HT-29 (cell line): Measurements from ENCODE around the gene ACVR1. TPM values are rescaled to one million over a fixed set of nuclear protein-coding genes. Genes with fewer than 3 reads are reported as not detected.

Source experiments
- DNase-seq: peaks from one replicate; pipeline ENCODE4 v3.0.0-alpha.2; 2015; ENCODE audit warnings: low spot score
- total RNA-seq: library from RNA; depleted of rRNA; stranded (reverse); fragments of >200 nt; shearing (Covaris generic); gene quantifications from 2 replicates; pipeline ENCODE4 v1.2.3, GENCODE V29; 2014

The ACVR1 gene
- total RNA-seq, 1 experiment from 2014 or later = 6.6 TPM

DNA sequence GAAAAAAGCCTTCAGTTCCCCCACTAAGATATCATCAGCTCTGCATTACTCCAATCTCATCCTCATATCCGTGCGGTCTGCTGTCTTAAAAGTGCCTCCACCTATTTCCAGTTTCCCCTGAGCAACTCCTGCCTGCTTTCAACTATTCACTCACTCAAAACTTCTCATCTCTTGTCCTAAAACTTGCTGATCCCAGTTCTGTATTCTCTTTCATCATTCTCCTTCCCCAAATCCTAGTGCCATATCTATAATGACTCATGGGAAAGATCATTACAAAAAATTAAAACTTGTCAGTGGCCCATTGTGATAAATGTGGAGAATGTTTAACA lies 20.0 kb downstream of the ACVR1 start:
- DNase-seq = no peak

DNA sequence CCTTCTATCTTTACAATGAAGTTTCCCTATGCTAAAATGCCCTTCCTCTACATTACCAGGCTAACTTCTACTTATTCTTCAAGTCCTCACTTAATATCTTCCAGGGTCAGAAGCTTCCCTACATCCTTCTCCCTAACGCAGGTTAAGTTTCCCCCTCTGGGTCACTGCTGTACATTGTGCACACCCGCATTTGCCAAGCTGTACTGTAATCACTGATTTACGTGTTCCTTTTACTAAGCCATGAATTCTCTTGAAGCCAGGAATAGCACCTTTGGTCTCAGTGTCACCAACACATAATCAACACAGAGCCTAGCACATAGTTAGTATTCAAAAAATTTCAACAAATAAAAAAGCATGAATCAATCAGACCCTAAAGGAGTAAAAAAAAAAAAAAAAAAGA lies 22.3 kb downstream of the ACVR1 start:
- no peak for DNase-seq

DNA sequence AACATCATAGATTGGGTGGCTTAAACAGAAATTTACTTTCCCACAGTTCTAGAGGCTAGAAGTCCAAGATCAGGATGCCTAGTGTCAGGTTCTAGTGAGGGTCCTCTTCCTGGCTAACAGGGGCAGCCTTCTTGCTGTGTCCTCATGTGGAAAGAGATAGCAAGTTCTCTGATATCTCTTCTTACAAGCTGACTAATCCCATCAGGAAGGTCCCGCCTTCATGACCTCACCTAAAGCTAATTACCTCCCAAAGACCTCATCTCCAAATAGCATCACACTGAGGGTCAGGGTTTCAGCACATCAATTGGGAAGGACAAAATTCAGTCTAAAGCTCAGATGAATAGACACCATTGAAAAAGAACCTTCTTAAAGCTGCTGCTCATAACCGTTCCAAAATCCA lies 22.9 kb downstream of the ACVR1 start:
- no peak for DNase-seq

DNA sequence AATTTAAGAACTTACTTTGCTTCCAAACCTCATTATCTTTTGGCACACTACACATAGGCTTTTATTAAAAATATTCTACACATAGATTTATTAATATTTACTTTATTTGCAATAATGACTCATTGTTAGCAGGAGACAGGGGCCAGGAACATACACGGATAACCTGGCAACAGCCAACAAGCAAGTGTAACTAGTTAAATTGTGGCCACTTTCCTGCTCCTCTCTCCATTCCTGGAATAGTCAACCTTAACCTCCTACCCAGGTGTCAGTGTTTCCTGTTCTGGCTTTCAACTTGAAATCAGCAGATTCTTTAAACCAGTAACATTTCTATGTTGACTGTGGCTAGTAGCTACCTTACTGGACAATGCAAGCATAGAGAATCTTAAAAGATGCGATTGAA lies 26.5 kb downstream of the ACVR1 start:
- peak; percentile 78 for DNase-seq

DNA sequence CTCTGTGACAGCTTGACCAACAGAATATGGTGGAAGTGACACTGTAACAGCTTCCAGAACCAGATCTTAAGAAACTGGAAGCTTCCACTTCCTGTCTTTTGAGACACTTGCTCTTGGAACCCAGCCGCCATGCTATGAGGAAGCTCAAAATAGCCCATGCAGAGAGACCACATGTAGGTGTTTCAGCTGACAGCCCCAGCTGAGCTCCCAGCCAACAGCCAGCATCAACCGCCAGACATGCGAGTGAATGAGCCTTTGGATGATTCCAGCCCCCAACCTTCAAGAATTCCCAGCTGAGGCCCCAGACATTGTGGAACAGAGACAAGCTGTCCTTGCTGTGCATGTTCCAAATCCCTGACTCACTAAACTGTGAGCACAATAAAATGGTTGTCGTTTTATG lies 27.9 kb downstream of the ACVR1 start:
- DNase-seq = no peak

DNA sequence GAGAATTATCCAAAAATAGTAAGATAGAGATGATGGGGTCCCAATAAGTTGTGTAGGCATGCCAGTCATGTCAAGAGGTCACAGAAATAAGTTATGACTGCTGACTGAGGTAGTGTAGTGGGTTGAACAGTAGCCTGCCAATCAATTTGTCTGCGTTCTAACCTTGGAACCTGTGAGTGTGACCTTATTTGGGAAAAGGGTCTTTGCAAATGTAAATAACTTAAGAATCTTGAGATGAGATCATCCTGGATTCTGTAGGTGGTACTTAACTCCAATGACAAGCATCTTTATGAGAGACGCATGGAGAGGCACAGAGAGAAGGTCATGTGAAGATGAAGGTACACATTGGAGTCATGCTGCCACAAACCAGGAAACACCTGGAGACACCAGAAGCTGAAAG lies 31.0 kb downstream of the ACVR1 start:
- DNase-seq = no peak

DNA sequence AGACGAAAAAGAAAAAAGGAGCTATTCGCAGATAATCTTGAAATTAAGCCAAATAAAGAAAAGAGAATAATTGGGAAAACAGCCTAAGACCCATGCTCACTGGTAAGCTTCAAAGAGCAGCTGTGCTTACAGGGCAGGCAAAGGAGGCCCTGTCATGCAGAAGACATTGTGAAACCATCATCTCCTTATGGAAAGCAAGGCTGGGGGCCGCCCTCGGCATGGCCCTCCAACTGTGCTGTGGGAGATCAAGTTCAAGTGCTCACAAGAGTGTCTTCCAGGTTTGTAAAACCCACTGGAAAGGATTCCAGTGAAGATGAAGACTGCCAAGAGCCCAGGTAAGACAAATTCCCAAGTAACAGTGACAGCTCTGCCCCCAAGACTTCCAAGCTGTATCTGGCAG lies 32.2 kb downstream of the ACVR1 start:
- no peak for DNase-seq

DNA sequence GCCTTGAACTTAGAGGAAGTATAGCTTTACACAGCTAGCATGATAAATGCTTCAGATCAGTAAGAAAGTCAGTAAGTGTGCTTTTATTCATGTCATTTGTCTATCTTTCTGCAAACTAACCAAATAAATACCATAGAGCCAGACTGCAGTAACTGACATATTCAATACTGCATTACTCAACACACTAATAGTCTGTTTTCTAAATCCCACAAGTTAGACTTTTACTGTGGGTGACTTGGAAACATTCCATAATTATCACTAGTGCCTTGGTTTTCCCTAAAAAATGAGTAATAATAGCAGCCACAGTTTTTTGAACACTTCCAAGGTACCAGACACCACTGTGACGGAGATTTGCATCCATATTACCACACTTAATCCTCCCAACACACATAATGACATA lies 33.0 kb downstream of the ACVR1 start:
- no peak for DNase-seq

DNA sequence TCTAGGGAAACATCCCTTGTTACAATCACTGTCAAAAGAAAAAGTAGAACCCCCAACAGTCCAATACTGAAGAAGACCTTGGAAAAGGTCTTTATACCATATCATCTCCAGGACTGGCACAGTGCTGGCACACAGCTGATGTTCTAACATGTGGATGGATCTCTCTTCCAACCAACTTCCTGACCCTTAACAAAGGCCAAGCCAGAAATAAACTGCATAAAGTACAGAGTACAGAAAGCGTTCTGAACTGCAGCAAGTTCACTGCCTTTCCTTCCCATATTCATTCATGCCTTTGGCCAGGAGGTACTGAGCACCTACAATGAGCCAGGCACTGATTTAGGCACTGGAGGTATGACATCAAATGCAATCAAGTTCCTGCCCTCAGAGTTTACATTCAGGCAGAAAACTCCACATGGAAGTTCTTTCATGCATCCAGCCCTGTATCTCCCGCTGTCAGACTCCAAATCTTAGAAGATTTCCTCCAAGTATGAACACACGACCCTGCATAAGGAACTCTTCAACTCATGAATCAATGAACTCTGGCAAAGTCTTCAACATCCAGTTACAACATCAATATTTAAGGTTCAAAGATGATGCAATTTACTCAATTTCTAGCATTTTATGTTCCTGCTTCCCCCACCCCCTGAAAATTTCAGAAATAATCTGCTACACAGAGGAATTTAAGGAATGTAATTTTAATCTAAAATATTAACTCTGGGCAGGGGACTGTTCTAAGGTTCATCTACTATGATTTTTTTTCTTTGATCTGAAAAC lies 33.8 kb downstream of the ACVR1 start:
- DNase-seq = no peak

DNA sequence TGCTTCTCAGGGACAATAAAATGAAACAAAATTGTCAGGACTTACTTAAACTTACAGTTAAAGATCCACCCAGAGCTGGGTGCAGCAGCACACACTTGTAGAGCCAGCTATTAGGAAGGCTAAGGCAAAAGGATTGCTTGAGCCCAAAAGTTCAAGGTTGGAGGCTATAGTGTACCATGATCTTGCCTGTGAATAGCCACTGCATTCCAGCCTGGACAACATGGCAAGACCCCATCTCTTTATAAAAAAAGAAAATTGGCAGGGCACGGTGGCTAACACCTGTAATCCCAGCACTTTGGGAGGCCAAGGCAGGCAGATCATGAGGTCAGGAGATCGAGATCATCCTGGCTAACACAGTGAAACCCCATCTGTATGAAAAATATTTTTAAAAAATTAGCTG lies 34.6 kb downstream of the ACVR1 start:
- DNase-seq = no peak

DNA sequence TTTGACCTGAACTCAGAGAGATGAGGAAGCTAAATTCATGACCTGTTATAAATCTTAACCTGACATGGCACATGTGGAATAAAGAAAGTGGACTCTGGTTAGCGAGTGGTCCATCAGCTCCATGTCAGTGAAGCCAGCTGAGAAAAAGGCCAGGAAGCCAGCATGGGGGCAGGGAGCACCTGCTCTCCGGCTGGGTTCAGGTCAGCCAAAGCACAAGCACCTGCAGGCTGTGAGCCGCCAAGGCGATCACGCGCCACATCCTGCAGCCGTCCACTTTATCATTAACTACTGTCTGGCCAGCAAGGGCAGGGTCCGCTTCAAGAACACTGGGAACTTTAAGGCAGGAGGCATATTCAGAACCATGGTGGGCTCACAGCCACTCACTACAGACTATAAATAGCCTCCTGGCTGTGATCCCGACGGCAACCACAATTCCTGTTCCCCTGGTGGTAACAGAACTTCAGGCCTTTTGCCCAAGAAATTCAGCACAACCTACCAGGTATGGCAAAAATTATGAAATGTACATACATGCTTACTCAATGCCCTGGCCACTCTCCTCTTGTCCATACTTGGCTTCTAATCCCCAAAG lies 35.5 kb downstream of the ACVR1 start:
- no peak for DNase-seq

DNA sequence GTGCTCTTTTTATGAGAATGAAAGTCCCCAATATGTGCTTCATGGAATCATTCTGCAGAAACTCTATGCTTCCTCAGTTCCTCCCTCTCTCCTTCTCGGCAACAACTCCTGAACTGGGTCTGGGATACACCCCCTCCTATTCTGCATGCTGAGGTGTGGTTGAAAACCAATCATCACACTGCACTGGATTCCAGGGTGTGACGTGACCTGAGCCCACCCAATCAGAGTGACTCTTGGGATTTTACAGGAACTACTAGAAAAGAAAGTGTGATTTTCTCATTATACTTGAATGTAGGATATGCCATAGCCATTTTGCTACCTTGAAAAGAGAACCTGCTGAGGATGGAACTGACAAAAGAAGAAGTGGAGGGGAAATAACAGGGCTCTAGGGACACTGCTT lies 36.3 kb downstream of the ACVR1 start:
- no peak for DNase-seq

DNA sequence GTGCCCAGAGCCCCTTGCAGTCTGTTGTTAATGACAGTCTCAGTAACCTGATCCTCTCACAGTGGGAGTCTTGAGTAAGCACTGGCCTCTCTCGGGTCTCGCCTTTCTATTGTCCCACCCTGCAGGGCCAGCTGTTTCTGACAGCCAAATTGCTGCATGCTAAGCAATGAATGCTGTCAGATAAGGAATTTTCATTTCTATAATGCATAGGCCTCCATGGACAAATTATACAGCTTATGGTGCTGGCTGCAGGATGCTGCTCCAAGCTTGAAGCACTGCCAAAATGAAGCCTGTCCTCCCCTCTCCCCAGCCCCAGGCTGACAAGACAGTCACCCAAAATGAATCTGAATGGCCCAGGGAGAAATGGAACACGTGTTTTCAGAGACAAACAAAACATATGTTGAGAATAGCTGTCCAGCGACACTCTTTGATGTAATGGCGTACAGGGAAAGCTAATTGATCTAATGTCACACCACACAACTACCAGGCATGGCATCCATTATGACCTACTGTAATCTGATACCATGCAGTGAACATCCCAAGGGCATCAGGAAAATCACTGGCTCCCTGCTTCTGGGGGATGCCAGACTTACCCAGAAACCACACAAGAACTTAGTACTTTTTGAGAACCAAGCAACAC lies 36.8 kb downstream of the ACVR1 start:
- no peak for DNase-seq

DNA sequence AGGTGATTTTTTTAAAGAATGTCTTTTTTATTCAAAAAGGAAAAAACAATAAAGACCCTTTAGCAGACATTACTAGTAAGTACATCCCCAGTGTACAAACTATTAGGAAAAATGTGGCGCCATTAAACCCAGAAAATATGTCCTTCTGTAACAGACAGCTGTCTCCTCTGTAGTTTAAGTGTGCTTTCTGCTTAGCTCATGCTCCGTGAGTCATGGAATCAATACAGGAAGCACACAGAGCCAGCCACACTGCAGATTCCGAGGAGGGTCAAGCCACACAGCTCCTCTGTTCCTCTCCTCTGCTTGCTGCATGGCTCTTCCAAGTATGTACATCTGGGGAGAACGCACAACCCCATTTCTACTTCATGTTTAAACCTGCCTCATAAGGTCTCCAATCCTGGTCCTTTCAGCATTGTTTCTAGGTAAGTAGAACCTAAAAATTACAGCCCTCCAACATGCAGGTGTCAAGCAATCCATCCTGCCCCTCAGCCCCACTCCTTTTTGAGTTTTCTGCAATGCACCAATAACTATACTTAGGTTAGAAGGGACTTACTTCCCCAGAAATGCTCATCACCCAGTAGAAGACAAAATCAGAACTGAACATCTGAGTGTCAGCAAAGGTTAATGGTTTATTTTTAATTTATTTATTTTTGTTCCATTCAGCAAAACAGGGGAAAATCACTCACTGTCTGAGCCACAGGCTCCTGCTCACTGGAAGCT lies 37.5 kb downstream of the ACVR1 start:
- peak; percentile 77 for DNase-seq

DNA sequence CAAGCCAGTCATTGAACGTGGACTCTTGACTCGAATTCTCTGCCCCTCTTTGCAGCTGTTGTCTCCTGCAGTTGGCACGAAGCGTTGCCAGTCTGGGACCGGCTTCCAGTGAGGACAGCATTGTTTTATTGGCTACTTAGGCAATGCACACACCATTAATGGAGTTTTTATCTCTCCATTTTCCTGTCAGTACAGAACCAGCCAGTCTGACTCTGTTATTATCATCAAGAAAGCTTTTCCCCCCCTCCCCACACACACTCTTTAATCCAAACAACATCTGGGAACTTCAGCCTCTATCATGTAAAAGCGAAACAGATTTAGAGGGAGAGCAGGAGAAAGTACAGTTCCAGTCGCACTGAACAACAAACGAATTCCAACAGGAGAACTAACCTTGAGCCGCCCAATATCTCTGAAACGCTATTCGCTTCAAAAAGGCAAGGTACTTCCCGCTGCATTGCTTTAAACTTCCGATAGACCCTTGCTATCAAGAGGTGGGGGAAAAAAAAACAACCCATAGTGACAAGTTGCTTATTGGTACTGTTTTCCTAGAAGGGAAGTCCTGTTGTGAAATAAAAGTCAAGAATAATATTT lies 38.2 kb downstream of the ACVR1 start:
- peak; percentile 58 for DNase-seq

DNA sequence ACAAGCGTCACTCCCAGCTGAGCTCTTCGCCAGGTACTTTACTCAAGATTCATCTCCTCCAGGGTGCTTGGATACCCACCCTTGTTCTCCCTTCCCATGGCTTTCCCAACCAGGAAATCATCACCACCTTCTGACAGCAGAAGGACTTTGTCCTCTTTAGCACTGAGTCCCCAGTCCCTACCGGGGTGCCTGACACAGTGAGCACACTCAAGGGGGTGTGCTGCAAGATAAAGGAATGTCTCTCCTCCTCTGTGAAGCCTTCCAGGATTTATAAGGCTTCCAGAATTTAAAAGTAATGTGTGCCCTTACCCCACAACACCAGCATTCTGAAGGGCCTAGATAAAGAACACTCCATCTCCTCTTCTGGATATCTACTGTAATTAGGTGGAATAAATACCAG lies 39.6 kb downstream of the ACVR1 start:
- peak; percentile 42 for DNase-seq

DNA sequence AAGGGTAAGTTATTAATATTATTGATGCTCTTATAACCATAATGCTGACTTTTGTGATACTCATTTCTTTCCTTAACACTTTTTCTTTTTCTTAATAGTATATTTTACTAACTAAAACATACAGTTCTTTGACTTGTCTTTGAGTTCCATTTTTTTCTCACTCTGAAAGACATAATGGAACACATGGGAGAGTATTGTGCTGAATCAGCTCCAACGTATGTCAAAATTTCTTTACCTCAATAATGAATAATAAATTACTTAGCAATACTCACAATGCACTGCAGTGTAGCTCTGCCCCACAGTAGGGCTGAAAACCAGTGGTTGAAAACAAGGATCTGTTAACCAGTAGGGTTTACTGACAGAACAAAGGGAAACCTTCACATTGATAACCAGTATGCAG lies 40.7 kb downstream of the ACVR1 start:
- DNase-seq = no peak

DNA sequence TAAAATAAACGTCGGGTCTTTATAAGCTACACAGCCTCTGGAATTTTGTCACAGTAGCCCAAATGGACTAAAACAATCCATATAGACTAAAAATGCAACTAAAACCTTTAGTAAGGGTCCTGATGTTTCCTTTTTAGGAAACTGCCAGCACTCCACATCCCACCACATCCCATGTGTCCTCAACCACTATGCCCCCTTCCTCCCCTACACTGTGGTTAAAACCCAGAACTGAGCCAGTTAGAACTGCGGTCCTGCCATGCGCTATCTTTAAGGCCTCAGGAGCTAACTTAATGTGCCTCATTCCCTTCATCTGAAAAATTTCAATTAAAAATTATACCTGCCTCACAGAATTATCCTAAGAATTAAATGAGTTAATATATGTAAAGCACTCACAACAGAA lies 41.1 kb downstream of the ACVR1 start:
- no peak for DNase-seq

DNA sequence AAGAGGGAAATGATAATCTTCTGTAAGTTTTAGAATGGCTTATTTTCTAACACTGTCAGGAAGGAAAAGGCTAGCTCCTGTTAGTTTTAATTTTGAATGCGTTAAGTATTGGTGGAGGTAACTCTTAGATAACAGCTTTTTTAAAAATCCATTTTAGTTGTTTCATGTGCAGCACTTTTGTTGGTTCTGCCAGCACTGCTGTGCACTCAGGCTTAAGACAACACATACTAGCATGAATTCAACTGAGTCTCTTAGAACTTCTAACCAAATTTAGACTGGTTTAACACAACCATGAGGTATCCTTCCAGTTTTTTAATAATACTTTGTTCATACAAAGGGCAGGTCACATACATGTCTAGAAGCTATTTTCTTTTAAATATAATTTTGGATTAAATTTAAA lies 42.4 kb downstream of the ACVR1 start:
- no peak for DNase-seq

DNA sequence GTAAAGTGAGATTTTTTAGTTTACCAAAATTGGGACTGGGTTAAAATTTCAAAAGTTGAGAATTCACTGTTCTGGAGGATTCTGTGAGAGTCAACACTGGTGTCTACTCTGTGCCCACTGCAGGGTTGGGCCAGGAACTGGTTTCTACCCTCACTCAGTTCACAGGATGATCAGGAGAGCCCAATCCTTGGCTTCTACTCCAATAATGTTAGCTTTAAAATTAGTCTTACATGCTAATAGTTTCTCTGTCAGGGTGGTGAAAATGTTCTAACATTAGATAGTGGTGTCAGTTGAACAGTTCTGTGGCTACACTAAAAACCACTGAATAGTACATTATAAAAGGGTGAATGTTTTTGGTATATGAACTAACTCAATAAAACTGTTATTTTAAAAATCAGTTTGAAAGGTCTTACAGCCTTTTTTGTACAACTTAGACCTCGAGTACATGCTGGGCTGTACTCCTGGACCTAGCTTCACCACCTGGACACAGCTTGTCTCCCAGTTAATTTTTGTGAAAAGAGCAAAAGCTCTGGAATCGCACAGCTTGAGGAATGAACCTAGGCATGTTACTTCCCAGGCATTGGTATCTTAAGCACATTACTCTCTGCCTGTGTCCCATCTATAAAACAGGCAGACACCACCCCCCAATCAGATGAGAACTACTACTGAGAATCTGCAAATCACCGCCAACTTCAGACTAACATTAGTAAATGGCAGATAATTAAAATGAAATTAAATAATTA lies 44.4 kb downstream of the ACVR1 start:
- DNase-seq = no peak
